ENCODE data around the gene LAMTOR1. TPM values are rescaled to one million over a fixed set of nuclear protein-coding genes. Genes with fewer than 3 reads are reported as not detected.

Gene LAMTOR1
- total RNA-seq, 1 experiment from 2014 or later, result 101 TPM

GRCh38 chr11:72048766-72049460 lies 54.2 kb downstream of the LAMTOR1 start:
- H3K4me1 ChIP-seq (ENCODE audit: insufficient read depth, low read length, poor library complexity, severe bottlenecking), result no peaks in the 10 kb centered on the region
- no peak for DNase-seq (ENCODE audit: low spot score)
- CTCF ChIA-PET, result no interaction called here

More at GRCh38 chr11:72048766-72049460, 54.2 kb downstream of the LAMTOR1 start:
- BruUV-seq (replicated peaks), result no TSS peak
- POLR2A ChIA-PET (ENCODE audit: low non-redundant PET), result no interaction called here
- no peaks in the 10 kb centered on the region for H3K36me3 ChIP-seq (ENCODE audit: insufficient read depth, low read length, poor library complexity, severe bottlenecking)
- intact Hi-C loops (cut with micrococcal nuclease; ENCODE audit: unreplicated experiment), result no loop called here
- no peak overlapping the region for H3K4me3 ChIP-seq (ENCODE audit: low read depth, low read length, poor library complexity, severe bottlenecking)
- no peaks in the 10 kb centered on the region for H3K27me3 ChIP-seq (replicated peaks; ENCODE audit: insufficient read depth, low read depth, low read length, poor library complexity)
- H3K27ac ChIP-seq (ENCODE audit: low read depth, low read length, poor library complexity, severe bottlenecking), result peak overlapping the region; percentile 39
- TF ChIP-seq, protein P1, sequence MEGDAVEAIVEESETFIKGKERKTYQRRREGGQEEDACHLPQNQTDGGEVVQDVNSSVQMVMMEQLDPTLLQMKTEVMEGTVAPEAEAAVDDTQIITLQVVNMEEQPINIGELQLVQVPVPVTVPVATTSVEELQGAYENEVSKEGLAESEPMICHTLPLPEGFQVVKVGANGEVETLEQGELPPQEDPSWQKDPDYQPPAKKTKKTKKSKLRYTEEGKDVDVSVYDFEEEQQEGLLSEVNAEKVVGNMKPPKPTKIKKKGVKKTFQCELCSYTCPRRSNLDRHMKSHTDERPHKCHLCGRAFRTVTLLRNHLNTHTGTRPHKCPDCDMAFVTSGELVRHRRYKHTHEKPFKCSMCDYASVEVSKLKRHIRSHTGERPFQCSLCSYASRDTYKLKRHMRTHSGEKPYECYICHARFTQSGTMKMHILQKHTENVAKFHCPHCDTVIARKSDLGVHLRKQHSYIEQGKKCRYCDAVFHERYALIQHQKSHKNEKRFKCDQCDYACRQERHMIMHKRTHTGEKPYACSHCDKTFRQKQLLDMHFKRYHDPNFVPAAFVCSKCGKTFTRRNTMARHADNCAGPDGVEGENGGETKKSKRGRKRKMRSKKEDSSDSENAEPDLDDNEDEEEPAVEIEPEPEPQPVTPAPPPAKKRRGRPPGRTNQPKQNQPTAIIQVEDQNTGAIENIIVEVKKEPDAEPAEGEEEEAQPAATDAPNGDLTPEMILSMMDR (conservative IDR thresholded peaks at IDR 0.05; ENCODE audit: low read depth, low read length), result no peak
- no peak for TF ChIP-seq EZH2 (IDR thresholded peaks at IDR 0.05; ENCODE audit: borderline replicate concordance, low read depth, low read length, poor library complexity, severe bottlenecking)
- no peaks in the 10 kb centered on the region for H3K9me3 ChIP-seq (ENCODE audit: low read depth, low read length, poor library complexity, severe bottlenecking)

Small RNA genes within 50 kb of the gene (microRNA-seq; reads per million reads assigned to microRNA genes)
- gene MIR3165, result 2.4 reads per million

Other genes with a start within 250 kb of the LAMTOR1 start
- gene DEFB131B, start 224.8 kb downstream of the LAMTOR1 start, total RNA-seq (2021), result not detected in 2 replicates
- 15.8 and 16.8 TPM in 2 replicates for gene XNDC1N, start 174.7 kb downstream of the LAMTOR1 start, total RNA-seq (2021)
- gene RNF121, start 174.3 kb downstream of the LAMTOR1 start, total RNA-seq (2021), result 54.9 and 59.1 TPM in 2 replicates
- 10.6 and 12.2 TPM in 2 replicates for gene IL18BP, start 104.4 kb downstream of the LAMTOR1 start, total RNA-seq (2021)
- gene NUMA1, start 22.8 kb downstream of the LAMTOR1 start, total RNA-seq (2021), result 216 and 231 TPM in 2 replicates
- 13.9 and 16.7 TPM in 2 replicates for gene LRRC51, start 22.4 kb downstream of the LAMTOR1 start, total RNA-seq (2021)
- not detected in 2 replicates for gene TOMT, start 2.6 kb upstream of the LAMTOR1 start, total RNA-seq (2021)
- 57.2 and 58.9 TPM in 2 replicates for gene ANAPC15, start 9.4 kb upstream of the LAMTOR1 start, total RNA-seq (2021)
- gene FOLR3, start 32.4 kb upstream of the LAMTOR1 start, total RNA-seq (2021), result not detected in 2 replicates
- gene FOLR1, start 88.8 kb upstream of the LAMTOR1 start, total RNA-seq (2021), result not detected in 2 replicates
- not detected in 2 replicates for gene FOLR2, start 113.5 kb upstream of the LAMTOR1 start, total RNA-seq (2021)
- 104 and 141 TPM in 2 replicates for gene INPPL1, start 121.5 kb upstream of the LAMTOR1 start, total RNA-seq (2021)
- not detected in 2 replicates for gene PHOX2A, start 140.9 kb upstream of the LAMTOR1 start, total RNA-seq (2021)